HG03108 (cell line): ENCODE data around the gene COQ10B.

ENCODE experiments used
- ATAC-seq: cut with Tn5 transposase; IDR thresholded peaks from one replicate; pipeline ENCODE4 v1.9.1; 2021; ENCODE audit warnings: moderate library complexity; ENCODE audit not compliant: unreplicated experiment

Gene COQ10B

GRCh38 chr2:197499594-197500502, 46.5 kb downstream of the COQ10B start, which contains the start of the genes HSPD1 and HSPE1:
Gene HSPD1 (minus strand): TSS chr2:197499840. CDS start chr2:197498848, 992 bp downstream.
Gene HSPE1 (plus strand): TSS chr2:197500379. CDS start chr2:197500437, 58 bp downstream.
- peak; percentile 81 for ATAC-seq

- ATAC-seq: peak; percentile 1
Observed at GRCh38 chr2:197500503-197501131, 47.3 kb downstream of the COQ10B start.

GRCh38 chr2:197502201-197502600, 48.8 kb downstream of the COQ10B start:
- no peak for ATAC-seq

- no peak for ATAC-seq
Observed at GRCh38 chr2:197502685-197503084, 49.3 kb downstream of the COQ10B start.

GRCh38 chr2:197504000-197504399, 50.6 kb downstream of the COQ10B start:
- no peak for ATAC-seq

GRCh38 chr2:197504512-197504911, 51.2 kb downstream of the COQ10B start:
- ATAC-seq: no peak

- ATAC-seq: no peak
Observed at GRCh38 chr2:197506658-197507057, 53.3 kb downstream of the COQ10B start.

GRCh38 chr2:197513915-197514314, 60.6 kb downstream of the COQ10B start:
- no peak for ATAC-seq

- ATAC-seq: no peak
Observed at GRCh38 chr2:197514754-197515153, 61.4 kb downstream of the COQ10B start.

GRCh38 chr2:197515315-197515738, 62.0 kb downstream of the COQ10B start:
- ATAC-seq: peak; percentile 4

GRCh38 chr2:197515739-197516392, 62.5 kb downstream of the COQ10B start, which contains the start of gene MOB4:
Gene MOB4 (plus strand): TSS chr2:197516066. CDS start chr2:197516087, 21 bp downstream.
- ATAC-seq: peak; percentile 95

GRCh38 chr2:197516393-197516761, 63.0 kb downstream of the COQ10B start:
- no peak for ATAC-seq

- ATAC-seq: no peak
Observed at GRCh38 chr2:197517150-197517549, 63.8 kb downstream of the COQ10B start.
